Smooth muscle cell (in vitro differentiated cells): ENCODE measurements around the gene TAP2. TPM values are rescaled to one million over a fixed set of nuclear protein-coding genes. Genes with fewer than 3 reads are reported as not detected.

Experiments used
- DNase-seq: peaks from one replicate; lab custom pipeline; 2025; ENCODE audit not compliant: unreplicated experiment; lab: John Stamatoyannopoulos, UW
- H2AFZ ChIP-seq: fragments of 200-600 bp; sonication (generic); 2 replicates; pipeline ENCODE4 v1.6.0; 2016; ENCODE audit warnings: antibody characterized with exemption, low read depth, mild to moderate bottlenecking
- H3F3A ChIP-seq: fragments of 200-600 bp; sonication (generic); 2 replicates; pipeline ENCODE4 v1.6.0; 2017; ENCODE audit warnings: antibody characterized with exemption, low read depth
- H3K27ac ChIP-seq: fragments of 200-600 bp; sonication (generic); 2 replicates; pipeline ENCODE4 v1.5.1; 2016; ENCODE audit warnings: low read depth, mild to moderate bottlenecking
- H3K27me3 ChIP-seq: fragments of 200-600 bp; sonication (generic); 2 replicates; pipeline ENCODE4 v1.6.1; 2016; ENCODE audit warnings: low read depth, mild to moderate bottlenecking
- H3K36me3 ChIP-seq: fragments of 200-600 bp; sonication (generic); 2 replicates; pipeline ENCODE4 v1.5.1; 2016; ENCODE audit warnings: low read depth
- H3K4me1 ChIP-seq: fragments of 200-600 bp; sonication (generic); 2 replicates; pipeline ENCODE4 v1.5.1; 2016; ENCODE audit warnings: low read depth
- H3K4me2 ChIP-seq: fragments of 200-600 bp; sonication (generic); 2 replicates; pipeline ENCODE4 v1.6.0; 2016; ENCODE audit warnings: mild to moderate bottlenecking
- H3K4me3 ChIP-seq: fragments of 200-600 bp; sonication (generic); 2 replicates; pipeline ENCODE4 v1.5.1; 2016; ENCODE audit warnings: mild to moderate bottlenecking
- H3K79me2 ChIP-seq: fragments of 200-600 bp; sonication (generic); 2 replicates; pipeline ENCODE4 v1.6.0; 2016; ENCODE audit warnings: low read depth, mild to moderate bottlenecking
- H3K9ac ChIP-seq: fragments of 200-600 bp; sonication (generic); 2 replicates; pipeline ENCODE4 v1.6.0; 2016; ENCODE audit warnings: low read depth
- H3K9me3 ChIP-seq: fragments of 200-600 bp; sonication (generic); replicated peaks from 2 replicates; pipeline ENCODE4 v1.5.1; 2016; ENCODE audit warnings: low read depth
- H4K20me1 ChIP-seq: fragments of 200-600 bp; sonication (generic); 2 replicates; pipeline ENCODE4 v1.6.0; 2016; ENCODE audit warnings: low read depth
- CTCF ChIP-seq: fragments of 200-600 bp; sonication (generic); IDR thresholded peaks from 2 replicates; pipeline ENCODE4 v1.5.1; 2017; ENCODE audit warnings: borderline replicate concordance, mild to moderate bottlenecking, antibody characterized with exemption; ENCODE audit not compliant: insufficient read depth, poor library complexity, severe bottlenecking
- whole genome bisulfite sequencing: methylation state at CpG from one replicate; pipeline ENCODE4 v1.1.7; 2016; ENCODE audit warnings: low lambda C conversion rate; 5-methylcytosine and 5-hydroxymethylcytosine counted together
- polyA plus RNA-seq: library from polyadenylated mRNA; unstranded; fragments of >200 nt; fragmentation: Nextera tagmentation; extraction: Ambion mirVana; gene quantifications from 2 replicates; pipeline ENCODE4 v1.2.1, GENCODE V29; 2016
- total RNA-seq: library from RNA; depleted of rRNA; stranded (reverse); fragments of >200 nt; gene quantifications from 2 replicates; pipeline ENCODE4 v1.2.3, GENCODE V29; 2014

The TAP2 gene
- total and polyA plus RNA-seq, 2 experiments from 2014 or later: 0.40 to 6.1 TPM

GRCh38 chr6:32849126-32849525, 10.6 kb upstream of the TAP2 start:
- H3F3A ChIP-seq: no peaks in the 10 kb centered on the region
- H3K9me3 ChIP-seq: no peaks in the 10 kb centered on the region
- H3K36me3 ChIP-seq: no peaks in the 10 kb centered on the region
- H3K4me2 ChIP-seq: no peak overlapping the region
- DNase-seq: no peak
- no peaks in the 10 kb centered on the region for H4K20me1 ChIP-seq
- TF ChIP-seq CTCF: no peak
- no peak overlapping the region for H3K4me3 ChIP-seq
- WGBS: 81% methylated on average over 6 of the region's 6 CpGs
- H2AFZ ChIP-seq: no peak overlapping the region
- H3K4me1 ChIP-seq: no peaks in the 10 kb centered on the region
- H3K9ac ChIP-seq: no peak overlapping the region
- no peak overlapping the region for H3K27ac ChIP-seq
- peaks cover 59% of the 10 kb centered on the region for H3K27me3 ChIP-seq
- no peaks in the 10 kb centered on the region for H3K79me2 ChIP-seq

GRCh38 chr6:32847795-32848194, 9.3 kb upstream of the TAP2 start:
- Histone ChIP-seq H3K79me2 (no peaks in the 10 kb centered on the region), H3K27me3 (peaks cover 72% of the 10 kb centered on the region), H3K9me3 (no peaks in the 10 kb centered on the region)

GRCh38 chr6:32847004-32847403, 8.5 kb upstream of the TAP2 start:
- 90% methylated on average over 10 of the region's 10 CpGs for WGBS
- H3K36me3 ChIP-seq: no peaks in the 10 kb centered on the region
- no peak overlapping the region for H3K4me3 ChIP-seq

More at GRCh38 chr6:32847795-32848194, 9.3 kb upstream of the TAP2 start:
- TF ChIP-seq CTCF: no peak
- no peak overlapping the region for H3K27ac ChIP-seq
- DNase-seq: no peak
- no peak overlapping the region for H3K9ac ChIP-seq
- no peaks in the 10 kb centered on the region for H4K20me1 ChIP-seq
- H3K36me3 ChIP-seq: no peaks in the 10 kb centered on the region
- H3K4me3 ChIP-seq: no peak overlapping the region
- no peak overlapping the region for H3K4me2 ChIP-seq
- no peak overlapping the region for H2AFZ ChIP-seq
- H3K4me1 ChIP-seq: no peaks in the 10 kb centered on the region
- no peaks in the 10 kb centered on the region for H3F3A ChIP-seq
- WGBS: 90% methylated on average over 8 of the region's 8 CpGs

More at GRCh38 chr6:32847004-32847403, 8.5 kb upstream of the TAP2 start:
- DNase-seq: no peak
- Histone ChIP-seq H3K4me2 (no peak overlapping the region), H3K27ac (no peak overlapping the region), H3K9ac (no peak overlapping the region), H3K9me3 (no peaks in the 10 kb centered on the region), H3K4me1 (no peaks in the 10 kb centered on the region), H3K27me3 (peaks cover 72% of the 10 kb centered on the region), H2AFZ (no peak overlapping the region), H3K79me2 (no peaks in the 10 kb centered on the region), H4K20me1 (no peaks in the 10 kb centered on the region), H3F3A (no peaks in the 10 kb centered on the region)
- no peak for TF ChIP-seq CTCF
